ENCODE results near the gene DLGAP1.

The DLGAP1 gene

DNA sequence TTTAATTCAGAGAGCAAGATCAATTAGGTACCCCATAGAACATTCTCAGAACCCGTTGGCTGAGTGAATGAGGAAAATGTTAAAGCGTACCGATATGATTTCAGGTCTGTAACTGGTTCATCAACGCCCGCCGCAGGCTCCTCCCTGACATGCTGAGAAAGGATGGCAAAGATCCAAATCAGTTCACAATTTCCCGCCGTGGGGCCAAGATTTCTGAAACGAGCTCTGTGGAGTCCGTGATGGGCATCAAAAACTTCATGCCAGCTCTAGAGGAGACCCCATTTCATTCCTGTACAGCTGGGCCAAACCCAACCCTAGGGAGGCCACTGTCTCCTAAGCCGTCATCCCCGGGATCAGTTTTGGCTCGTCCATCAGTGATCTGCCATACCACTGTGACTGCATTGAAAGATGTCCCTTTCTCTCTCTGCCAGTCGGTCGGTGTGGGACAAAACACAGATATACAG is 997.8 kb downstream of the DLGAP1 start:
- no peak for FAIRE-seq

DNA sequence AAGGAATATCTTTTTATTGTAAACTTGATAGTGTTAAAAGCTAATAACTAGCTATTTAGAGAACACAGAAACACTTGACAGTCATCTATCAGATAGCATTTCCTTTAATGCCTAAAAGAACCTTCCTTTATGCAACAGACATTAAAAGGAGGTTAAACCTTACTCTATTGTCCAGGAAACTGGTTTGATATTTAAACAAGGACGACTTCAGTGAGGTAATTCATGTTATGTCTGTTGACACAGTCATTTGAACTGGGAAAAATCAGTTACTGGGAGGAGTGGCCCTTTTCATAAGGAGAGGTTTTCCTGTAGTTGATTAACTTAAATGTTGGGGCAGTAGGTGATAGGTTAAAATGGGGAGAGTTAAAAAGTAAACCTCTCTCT is 998.4 kb downstream of the DLGAP1 start:
- FAIRE-seq, result no peak

DNA sequence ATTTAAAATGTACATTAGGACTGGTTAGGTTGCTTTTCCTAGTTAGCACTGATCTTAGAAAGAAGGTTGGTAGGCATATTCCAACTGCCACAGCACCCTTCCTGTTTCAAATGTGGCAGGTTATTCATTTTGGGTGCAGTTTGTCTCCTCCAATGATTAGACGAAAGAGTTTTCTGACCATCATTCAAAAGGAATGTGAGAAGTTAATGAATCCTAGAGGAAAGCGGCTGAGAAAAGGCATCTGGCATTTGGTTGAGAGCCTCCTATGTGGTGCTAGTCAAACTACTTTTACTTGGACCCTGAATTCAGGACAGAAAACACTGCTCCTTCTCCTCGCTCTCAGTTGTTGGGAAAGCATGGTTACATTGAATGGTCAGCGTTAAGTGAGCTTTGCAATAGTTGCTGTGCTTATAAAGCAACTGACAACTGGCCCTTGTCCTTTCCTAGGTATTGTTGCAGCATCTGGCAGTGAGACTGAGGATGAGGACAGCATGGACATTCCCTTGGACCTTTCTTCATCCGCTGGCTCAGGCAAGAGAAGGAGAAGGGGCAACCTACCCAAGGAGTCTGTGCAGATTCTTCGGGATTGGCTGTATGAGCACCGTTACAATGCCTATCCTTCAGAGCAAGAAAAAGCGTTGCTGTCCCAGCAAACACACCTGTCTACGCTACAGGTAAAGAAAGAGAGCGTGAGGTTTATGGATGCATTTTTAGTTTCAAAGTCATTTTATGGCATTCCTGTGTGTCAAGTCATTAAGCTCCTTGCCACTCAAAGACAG is 999.0 kb downstream of the DLGAP1 start:
- no peak for FAIRE-seq

DNA sequence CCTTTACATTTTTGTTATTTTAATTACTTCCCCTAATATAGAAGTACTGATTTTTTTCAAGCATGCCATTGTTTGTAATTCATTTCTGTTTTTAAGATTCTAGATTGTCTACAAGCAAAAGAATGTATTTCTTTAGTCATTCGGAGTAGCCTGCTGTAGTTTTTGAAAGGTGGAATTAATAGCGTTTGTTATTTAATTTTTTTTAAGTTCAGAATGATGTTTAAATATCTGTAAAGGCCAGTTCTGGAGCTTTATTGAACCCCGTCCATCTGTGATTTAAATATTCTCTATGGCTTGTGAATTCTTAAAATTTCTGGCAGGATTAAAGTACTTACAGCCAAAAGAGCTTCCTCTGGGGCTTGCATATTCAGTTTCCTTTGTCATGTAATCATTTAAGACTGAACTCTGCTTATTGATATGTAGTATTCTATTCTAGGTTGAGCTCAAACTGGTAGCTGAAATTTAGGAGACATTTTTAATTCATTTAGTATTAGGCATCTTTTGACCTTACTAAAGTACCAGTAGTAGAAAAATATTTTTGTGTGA is 999.9 kb downstream of the DLGAP1 start:
- no peak for FAIRE-seq

DNA sequence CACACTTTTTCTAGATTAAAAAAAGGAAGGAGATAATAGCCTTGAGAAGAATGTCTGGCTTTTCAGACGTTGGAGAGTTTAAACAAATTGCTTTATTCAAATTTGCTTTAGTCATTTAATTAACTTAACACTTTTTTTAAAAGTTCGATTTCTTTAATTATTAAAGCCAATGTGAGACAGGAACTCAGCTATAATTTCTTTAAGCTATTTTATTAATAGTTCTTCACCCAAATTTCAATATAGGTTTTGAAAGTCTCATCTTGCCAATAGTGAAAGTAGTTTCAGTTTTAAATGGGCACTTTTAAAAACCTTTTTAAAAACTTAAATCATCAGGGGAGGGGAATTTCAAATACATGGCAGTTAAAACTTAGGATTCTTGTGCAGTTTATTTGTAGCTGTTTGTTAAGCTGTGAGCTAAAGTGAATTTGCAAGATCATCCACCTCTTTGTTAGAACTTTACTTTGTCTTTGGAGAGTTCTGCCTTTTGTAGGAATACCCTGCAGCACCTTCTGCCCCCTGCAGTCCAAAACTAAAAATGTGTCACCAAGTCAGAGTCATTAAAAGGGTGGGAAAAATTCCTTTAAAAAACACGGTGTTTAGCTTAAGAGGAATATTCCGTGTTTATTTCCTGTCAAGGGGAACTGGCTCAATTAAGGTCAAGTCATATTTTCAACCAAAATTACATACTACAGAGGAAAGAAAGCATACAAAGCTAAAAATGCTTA is 1000.6 kb downstream of the DLGAP1 start:
- FAIRE-seq, result peak; percentile 54

DNA sequence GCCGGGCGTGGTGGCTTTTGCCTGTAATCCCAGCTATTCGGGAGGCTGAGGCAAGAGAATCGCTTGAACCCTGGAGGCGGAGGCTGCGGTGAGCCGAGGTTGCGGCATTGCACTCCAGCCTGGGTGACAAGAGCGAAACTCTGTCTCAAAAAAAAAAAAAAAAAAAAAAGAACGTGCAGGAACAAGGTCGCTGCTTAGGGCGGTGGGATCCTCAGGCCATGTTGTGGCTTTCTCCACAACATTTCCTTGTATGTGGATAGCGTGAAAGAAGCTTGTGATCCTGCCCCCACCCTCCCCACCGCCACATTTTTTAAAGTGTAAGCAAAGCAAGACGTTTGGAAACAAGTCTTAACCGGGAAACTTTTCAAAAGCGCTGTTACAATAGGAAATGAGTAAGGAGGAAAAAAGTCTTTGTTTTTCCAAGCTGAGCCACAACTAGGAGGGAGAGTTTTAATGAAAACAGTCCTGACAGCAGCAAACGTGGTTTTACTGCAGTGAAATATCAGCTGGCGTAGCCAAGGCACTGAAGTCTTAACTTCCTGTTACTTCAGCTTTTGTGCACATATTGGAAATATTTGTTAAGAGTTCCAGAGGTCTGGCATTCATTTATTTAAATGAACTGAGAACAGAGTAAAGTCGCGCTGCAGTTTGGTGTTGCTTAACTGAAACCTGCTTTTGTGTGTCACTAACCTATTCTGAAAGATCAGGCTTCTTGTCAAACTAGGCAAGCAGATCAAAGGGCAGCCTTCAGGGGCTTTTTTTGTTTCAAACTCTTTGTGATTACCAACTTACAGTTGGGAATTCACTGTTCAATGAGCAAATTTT is 1001.4 kb downstream of the DLGAP1 start:
- FAIRE-seq, result peak; percentile 92

DNA sequence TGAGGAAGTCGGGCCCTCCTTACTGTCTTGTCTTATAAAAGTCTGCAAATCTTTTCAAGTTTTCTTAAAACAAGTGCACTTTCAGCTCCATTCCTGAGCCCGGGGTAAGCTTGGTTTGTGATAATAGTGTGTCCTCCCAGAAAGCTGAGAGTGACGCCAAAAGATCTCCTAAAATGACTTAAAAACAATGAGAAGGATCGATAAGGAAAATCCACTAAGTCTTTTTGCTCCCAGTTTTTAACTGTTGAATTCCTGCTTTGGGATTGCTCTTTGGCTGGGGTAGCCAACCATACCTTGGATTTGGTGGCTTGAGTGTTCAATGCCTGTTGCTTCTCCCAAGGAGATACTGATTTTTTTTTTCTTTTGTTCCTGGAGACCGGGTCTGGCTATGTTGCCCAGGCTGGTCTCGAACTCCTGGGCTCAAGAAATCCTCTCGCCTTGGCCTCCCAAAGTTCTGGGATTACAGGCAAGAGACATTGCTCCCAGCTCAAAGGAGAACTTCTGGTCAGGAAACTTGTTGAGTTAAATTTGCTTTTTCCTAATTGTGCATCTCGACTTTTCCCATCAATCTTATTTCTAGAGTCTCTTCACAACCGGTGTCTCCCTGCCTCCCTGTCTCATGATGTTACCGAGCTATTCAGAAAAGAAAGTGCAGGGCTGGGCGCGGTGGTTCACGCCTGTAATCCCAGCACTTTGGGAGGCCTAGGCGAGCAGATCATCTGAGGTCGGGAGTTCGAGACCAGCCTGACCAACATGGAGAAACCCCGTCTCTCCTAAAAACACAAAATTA is 1002.2 kb downstream of the DLGAP1 start:
- no peak for FAIRE-seq

DNA sequence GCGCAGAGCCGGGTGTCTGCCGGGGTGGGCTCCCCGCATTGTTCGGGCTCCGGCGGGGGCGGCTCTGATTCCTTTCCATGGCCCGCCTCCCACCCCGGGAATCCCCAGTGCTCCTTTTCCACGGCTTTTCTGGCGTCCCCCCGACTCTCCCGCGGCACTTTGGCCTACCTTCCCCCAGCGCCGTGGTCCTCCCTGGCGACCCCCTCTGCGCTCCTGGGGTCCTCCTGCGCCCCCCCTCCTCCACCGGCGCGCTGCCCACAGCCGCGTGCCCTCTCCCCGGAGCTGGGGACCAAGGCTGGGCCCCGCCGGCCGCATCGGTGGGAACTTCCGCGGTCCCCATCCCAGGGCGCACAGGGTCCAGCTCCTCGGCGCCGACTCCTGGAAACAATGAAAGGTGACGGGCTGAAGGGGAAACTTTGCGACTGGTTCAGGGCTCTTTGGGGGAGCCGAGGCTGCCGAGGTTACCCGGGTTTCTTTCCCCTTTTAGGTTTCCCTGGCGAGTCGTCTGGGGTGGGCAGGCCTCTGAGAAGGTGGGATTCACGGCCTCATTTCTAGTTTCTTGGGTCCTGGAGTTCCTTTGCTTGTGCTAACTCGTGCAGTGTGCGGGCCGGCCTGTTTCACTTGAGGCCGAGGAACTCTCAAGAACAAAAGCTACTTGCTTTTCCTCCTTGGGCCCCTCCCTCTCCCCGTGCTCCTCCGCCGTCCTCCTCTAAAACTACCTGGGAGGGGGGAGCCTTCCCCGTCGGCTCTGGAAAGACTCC is 1002.9 kb downstream of the DLGAP1 start:
- FAIRE-seq, result no peak

DNA sequence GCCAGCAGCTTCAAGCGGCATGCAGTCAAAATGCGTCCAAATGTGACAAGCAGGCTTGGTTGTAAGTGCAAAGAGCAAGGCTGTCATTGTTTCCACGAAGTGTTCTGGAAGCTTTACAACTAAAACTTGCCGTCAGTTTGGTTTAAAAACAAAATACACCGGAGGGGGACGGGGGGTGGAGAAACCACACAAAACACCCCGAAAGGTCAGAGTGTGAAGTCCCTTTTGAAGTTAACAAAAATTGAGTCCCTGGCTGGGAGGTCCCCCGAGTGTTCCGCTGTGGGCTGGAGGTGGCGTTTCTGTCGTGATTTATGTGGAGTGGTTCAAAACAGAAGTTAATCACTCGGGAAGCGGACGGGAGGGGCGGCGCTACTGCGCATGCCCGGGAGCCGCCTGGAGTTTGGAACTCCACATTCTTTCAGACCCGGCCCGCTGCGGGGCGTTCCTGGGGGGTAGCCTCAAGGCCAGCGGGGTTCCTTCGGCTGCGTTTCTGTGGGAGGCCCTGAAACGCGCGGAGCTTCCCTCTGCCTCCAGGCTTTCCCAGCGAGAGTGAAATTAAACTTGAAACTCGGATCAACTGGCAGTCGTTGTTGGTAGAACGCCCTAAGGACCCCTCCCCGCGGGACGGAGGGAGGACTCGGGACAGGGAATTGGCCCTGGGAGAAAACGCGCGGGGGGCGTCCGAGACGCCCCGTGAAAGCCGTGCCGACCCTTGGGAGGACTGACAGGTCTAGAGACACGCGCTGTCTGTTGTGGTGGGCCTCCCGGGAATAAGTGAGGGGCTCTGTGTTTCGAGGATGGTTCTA is 1003.7 kb downstream of the DLGAP1 start:
- FAIRE-seq, result no peak

DNA sequence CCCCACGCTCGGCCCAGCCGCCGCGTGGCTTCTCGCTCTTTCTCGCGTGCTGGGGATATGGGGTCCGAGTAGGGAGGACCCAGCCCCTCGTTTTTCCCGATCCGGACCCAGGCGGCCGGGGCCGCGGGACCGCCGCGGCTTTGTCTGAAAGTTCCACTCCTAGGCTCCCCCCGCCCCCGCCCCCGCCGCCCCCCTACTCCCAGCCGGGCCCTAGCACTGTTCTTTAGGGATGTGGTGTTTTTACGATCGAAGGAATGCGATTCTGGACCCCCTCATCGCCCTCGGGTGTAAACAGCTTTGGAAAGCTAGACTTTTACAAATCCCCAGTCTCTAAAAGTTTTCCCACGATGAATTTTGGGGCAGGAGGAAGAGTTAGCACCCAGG is 1004.3 kb downstream of the DLGAP1 start:
- no peak for FAIRE-seq

DNA sequence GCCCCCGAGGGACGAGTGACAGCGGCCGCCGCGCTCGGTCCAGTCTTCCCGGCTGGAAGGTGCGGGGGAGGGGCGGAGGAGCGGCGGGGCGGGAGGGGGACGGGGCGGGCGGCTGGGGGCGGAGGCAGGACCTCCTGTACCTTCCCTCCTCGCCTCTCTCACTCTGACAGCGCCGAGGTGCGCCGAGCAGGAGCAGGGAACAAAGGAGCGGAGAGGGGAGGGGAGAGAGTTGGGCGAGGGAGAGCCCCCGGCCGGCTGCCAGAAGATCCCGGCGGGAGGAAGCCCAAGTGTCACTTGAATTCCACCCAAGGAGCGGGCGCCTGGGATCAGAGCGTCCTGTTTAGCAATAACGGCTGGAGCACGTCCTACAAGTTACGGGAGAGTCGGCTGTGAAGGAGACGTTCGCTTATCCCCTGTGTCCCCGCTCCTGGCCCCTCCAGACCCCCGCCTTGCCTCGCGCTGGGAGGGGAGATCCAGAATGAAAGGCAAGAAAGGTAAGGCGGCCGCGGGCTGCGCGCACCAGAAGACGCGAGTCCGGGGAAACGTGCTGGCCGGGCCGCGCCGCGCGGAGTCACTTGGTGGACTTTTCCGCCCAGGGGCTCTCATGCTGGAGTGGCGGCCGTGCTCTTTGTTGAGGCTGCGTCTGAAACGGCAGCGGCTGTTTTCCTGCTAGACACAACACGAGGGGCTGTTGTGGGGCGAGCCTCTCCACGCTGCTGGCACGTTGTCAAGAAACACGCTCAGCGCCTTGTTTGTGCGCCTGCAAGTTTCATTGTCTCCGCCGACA is 1004.9 kb downstream of the DLGAP1 start, which contains the start of gene TGIF1:
Gene TGIF1, plus strand, starts transcription at position 161 of the 787 bp plus-strand sequence. Its CDS starts 318 bp downstream, at position 479.
- no peak for FAIRE-seq

DNA sequence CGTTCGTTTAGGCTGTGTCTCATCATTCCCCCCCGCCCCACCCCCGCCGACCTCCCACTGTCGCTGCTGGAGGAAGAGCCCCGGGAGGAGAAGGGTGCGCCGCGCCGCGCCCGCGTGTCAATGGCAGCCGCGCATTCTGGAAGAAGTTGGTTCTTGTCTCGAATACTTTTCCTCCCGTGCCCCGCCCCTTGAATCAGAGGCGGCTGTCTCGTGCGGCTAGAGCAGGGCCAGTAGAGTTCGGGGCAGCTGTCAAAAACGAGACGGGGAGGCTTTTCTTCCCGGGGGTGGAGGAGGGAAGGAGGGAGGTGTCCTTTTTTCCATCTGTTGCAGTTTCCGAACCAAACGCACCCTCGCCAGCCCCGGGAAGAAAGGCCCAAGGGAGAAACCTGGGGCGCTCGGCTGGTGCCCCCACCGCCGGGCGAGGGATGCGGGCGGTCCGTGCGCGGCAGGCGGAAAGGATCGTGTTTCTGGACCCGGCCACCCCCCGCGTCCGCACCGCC is 1005.5 kb downstream of the DLGAP1 start:
- no peak for FAIRE-seq

DNA sequence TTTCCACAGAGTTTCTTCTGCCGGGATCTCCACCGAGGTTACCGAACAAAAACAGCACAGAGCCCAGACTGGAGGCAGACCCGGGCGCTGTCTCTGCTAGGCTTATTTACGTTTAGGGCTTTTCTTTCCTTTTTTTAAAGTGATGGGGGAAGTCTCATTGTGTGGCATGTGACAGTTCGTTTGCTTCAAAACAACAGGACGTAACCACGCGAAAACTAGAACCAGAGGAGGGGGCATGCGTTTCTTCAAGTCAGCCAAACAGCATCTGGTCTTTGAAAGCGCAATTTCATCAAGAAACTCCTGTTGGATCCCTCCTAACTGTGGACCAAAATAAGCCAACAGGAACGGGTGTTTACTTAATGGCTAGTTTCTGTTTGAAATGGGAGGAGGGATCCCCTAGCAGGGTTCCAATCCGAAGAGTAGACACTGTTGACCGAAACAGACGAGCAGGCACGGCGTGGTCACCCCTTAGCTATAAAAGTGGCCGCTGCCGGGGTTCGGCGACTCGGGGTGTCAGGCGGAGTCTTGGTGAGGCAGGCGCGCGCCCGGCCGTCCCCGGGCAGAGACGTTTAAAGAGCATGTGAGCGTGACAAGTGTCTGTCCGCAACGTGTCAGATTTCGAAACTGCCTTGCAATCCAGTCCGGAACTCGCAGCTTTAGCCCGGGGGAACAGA is 1006.1 kb downstream of the DLGAP1 start:
- peak; percentile 35 for FAIRE-seq

DNA sequence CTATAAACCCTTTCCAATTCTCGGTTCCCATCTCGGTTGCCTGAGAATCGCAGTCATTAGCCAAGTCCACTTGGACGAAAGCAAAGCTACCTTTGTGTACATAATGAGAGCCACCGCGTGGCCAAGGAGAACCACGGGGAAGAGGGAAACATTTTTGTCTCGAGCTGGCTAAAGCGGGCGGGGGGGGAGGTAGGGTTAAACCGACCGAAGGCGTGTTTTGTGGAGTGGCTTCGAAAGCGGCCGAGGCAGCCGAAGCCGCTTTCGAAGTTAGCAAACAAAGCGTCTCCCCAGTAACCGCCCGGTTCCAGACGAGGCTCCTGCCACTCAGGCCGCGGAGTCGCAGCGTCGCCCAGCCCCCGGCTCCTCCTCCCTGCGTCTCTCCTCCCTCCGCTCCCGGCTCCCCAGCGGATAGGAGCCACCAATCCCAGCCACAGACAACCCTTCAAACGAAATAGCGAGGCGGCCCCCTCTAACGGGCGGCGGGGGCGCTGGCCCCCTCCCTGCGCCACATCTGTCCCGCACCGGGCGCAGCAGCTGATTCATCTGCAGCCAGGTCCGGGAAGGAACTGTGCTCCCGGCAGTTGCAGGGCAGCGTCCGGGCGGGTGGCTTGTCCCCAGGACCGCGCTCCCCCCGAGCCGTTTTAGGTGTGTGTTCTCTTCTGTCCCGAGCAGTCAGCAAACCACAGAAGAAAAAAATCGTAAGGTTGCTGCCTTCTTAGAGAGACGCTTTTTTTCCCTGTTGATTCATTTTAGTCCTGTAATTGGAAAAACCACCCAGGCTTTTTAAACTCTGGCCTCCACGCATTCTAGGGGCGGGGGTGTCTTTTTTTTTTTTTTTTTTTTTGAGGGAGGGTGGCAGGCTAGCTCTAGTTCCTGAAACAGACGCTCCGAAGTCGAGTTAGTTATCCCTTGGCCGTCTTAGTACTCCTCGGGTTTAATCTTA is 1006.9 kb downstream of the DLGAP1 start:
- FAIRE-seq, result peak; percentile 88

DNA sequence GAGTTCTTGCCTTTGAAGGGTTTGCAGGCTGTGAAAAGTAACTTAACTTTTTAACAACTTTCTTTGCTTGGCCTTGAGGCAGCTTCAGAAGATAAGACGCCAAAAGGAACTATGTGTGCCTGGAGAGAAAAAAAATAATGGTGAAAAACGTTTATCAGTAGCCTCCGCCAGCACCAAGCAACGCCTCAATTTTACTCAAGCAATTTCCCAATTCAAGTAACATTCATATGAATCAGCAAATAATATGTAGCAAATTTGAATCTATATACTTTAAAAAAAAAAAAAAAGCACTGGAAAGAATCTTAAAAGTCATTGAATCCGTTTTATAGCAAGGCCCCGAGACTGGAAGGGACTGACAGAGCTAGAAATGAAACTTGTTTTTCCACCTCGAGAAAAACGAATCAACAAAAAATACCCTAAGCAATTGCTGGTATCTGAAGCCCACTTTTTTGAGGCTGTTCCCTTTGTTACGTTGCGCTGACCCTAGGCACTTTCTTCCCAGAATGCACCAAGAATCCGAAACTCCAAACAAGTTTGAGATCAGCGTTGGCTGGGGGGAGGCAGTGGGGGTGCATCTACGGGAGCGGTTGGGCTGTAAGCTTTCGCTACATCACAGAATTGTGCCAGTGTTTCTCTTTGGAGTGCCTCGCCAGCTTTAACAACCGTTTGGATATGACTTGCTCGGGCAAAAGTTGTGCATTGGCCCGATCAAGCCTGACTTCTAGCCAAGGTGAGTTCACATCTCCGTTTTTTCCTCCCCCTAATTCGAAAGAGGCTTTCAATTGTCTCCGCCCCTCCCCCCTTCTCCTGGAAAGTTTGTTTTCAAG is 1007.8 kb downstream of the DLGAP1 start:
- FAIRE-seq, result peak; percentile 31
